8988T (cell line): ENCODE measurements around the gene TMX2.
"Not testable (repeated sequence)": the region's sequence is repeated elsewhere in the genome, so short reads cannot be mapped to it uniquely, and the experiment has no call there.

Source experiments
- DNase-seq: peaks from one replicate; pipeline ENCODE4 v3.0.0; 2011

The TMX2 gene

DNA sequence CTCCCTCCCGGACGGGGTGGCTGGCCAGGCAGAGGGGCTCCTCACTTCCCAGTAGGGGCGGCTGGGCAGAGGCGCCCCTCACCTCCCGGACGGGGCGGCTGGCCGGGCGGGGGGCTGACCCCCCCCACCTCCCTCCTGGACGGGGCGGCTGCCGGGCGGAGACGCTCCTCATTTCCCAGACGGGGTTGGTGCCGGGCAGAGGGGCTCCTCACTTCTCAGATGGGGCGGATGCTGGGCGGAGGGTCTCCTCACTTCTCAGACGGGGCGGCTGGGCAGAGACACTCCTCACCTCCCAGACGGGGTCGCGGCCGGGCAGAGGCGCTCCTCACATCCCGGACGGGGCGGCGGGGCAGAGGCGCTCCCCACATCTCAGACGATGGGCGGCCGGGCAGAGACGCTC is 4.3 kb downstream of the TMX2 start:
- not testable (repeated sequence) for DNase-seq

- no peak for DNase-seq
These were observed 14.8 kb downstream of the TMX2 start for GRCh38 chr11:57727185-57727584.

DNA sequence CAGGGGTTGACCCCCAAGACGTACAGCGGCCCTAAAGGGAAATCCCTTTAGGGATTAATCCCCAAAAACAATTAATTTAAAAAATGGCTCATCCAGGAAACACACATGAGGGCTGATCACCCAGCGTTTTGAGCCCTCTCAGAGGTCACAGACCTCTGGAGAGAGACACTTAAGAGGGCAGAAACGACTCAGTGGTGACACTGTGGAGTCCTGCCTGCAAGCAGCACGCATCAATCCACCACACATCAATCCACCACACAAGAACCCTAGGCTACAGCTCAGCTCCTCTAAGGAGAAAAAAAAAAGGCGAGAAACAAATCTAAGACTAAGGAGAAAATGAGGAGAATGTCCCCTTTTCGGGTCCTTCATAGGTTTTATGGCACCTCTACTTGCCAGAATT is 16.4 kb downstream of the TMX2 start:
- no peak for DNase-seq

DNA sequence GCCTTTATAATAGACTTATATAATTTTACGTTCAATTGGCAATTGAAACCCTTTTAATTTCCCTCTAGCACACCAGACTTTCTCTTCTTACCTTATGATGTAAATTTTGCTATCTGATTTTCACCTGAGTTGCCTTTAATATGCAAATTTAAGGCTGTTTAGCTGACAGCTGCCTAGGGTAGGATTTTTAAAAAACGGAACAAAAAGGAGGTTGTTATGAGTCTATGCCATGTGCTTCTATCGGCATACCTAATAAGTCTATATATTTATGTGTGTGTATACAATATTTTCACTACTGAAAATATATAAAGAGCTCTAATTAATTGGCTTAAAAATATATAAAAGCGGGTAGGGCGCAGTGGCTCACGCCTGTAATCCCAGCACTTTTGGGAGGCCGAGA is 17.1 kb downstream of the TMX2 start:
- no peak for DNase-seq

DNA sequence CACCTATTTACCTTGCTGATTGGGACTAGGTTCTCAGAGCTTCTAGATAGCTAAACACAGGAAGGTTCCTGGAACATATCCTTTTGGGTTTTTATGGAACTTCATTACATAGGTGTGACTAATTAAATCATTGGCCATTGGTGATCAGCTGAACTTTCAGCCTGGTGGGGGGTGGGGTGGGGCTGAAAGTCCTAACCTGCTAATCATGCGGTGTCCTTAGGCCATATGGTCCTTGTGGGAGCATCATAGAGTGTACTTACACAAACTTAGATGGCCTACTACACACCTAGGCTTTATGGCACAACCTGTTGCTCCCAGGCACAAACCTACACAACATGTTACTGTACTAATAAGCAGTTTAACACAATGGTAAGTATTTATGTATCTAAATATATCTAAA is 20.3 kb downstream of the TMX2 start:
- DNase-seq, result no peak

- no peak for DNase-seq
These were observed 23.4 kb downstream of the TMX2 start for GRCh38 chr11:57735619-57736298.

- peak; percentile 86 for DNase-seq
These were observed 29.0 kb downstream of the TMX2 start, which contains the start of gene SELENOH for GRCh38 chr11:57741132-57742086. TSS of gene SELENOH (plus strand) at chr11:57741491. CDS start at chr11:57741596, 105 bp downstream.

DNA sequence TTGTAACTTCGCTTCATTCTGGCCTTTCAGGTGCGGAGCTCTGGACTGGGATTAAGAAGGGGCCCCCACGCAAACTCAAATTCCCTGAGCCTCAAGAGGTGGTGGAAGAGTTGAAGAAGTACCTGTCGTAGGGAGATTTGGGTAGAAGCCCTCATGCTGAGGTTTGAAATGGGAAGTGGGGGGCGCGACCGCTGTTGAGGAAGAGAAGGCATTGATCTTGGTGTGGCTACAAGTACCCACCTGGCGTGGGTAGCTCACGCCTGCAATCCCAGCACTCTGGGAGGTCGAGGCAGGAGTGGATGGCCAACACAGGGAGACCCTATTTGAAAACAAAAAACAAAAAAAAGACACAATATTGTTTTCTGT is 29.7 kb downstream of the TMX2 start:
- no peak for DNase-seq

- DNase-seq, result no peak
These were observed 32.0 kb downstream of the TMX2 start for GRCh38 chr11:57744357-57744756.

- no peak for DNase-seq
These were observed 32.8 kb downstream of the TMX2 start for GRCh38 chr11:57745206-57745605.

DNA sequence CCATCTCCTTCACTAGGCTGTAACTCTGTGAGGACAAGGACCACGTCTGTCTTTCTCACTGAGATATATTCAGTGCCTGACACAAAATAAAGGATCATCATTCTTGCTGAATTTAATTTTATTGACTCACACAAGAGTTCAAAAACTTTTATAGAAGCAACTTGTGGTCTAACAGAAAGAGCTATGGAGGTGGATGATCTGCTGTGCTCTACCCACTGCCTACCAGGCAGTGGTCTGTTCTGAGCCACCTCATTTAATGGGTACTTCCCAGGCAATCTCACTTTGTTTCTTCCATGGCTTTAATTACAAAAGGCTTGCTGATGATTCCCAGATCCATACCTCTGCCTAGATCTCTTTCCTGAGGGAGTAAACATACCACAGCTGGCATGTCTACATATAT is 34.5 kb downstream of the TMX2 start:
- DNase-seq, result no peak

DNA sequence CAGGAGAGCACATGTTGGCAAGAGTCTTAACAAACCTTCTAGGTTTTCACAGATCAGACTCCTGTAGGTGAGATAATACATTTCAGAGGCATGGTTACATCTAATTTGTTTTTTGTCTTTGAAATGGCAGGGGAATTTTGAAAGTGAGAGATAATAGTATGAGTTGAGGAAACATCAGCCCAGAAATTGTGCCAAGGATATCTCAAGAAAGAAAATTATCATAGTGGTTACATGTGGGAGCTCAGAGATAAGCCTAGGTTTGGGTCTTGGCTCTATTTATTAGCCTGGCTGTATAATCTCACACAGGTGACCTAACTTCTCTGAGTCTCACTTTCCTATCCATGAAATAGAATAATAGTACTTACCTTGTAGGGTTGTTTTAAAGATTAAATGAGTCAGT is 38.8 kb downstream of the TMX2 start:
- DNase-seq, result no peak

GRCh38 chr11:57751676-57752253 is 39.4 kb downstream of the TMX2 start, which contains the start of gene BTBD18:
TSS of gene BTBD18 (minus strand) at chr11:57751819. CDS start at chr11:57751188, 631 bp downstream.
- peak; percentile 48 for DNase-seq

- no peak for DNase-seq
These were observed 40.6 kb downstream of the TMX2 start for GRCh38 chr11:57752954-57753353.

GRCh38 chr11:57758174-57758573 is 45.8 kb downstream of the TMX2 start:
- DNase-seq, result no peak

GRCh38 chr11:57761301-57762234 is 49.2 kb downstream of the TMX2 start, which contains the start of gene CTNND1:
TSS of gene CTNND1 (plus strand) at chr11:57761802. CDS start at chr11:57791479, 29,677 bp downstream.
- peak; percentile 89 for DNase-seq

GRCh38 chr11:57762235-57762861 is 50.0 kb downstream of the TMX2 start:
- DNase-seq, result no peak

DNA sequence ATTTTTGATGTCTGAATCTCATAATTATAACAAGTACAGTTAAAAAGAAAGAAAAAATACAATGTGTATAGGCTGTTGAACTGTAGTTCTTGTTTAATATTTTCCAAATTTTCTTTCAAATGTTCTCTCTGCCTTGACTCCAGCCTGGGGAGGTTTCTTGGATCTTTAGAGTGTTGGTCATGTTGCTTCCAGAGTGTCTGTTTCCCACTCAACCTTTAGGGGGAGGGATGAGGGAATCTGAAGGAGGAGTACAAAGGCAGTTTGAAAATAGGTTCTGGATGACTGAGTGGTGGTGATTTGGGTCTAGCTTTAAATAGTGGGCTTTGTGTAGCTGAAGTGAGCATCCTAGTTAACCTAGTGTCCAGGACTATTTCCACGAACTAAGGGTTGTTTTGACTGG is 51.2 kb downstream of the TMX2 start:
- no peak for DNase-seq

DNA sequence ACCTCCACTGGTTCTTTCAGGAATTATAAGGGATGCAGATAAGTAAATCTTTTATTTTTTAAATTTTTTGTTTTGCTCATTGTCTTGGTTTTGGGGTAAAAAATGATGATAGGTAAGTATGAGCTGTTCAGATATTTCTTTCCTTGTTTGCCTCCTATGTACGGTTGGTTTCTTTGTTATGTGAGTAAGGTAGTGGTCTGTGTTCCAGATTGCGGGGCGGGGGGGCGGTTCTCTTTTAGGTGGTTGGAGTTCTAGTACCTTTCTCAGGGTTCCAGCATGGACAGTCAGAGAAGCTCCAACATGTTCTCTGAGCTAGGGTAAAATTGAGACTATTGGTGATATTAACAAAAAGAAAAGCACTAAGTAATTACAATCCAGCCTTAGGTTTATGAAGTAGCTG is 51.6 kb downstream of the TMX2 start:
- DNase-seq, result no peak

GRCh38 chr11:57764566-57764965 is 52.2 kb downstream of the TMX2 start:
- DNase-seq, result no peak

- DNase-seq, result no peak
These were observed 52.6 kb downstream of the TMX2 start for GRCh38 chr11:57764972-57765371.

GRCh38 chr11:57770793-57771192 is 58.4 kb downstream of the TMX2 start:
- DNase-seq, result no peak
